ENCODE data around the gene RGS3.
A peak's percentile ranks its signal among the peaks of the same experiment; 100 is the strongest.

The RGS3 gene

GRCh38 chr9:113507256-113507655, 43.7 kb downstream of the RGS3 start:
- TF ChIP-seq CEBPB (IDR thresholded peaks at IDR 0.05): no peak
- no peak for TF ChIP-seq EP300 (IDR thresholded peaks at IDR 0.05; ENCODE audit: borderline replicate concordance)
- no peak for TF ChIP-seq USF1 (IDR thresholded peaks at IDR 0.05)
- no peak for TF ChIP-seq YY1 (IDR thresholded peaks at IDR 0.05; ENCODE audit: low read depth)
- TF ChIP-seq EGR1 (IDR thresholded peaks at IDR 0.05): no peak
- TF ChIP-seq FOXM1 (IDR thresholded peaks at IDR 0.05; ENCODE audit: borderline replicate concordance, low read depth): no peak
- TF ChIP-seq TEAD4 (IDR thresholded peaks at IDR 0.05): no peak
- TF ChIP-seq TAF1 (IDR thresholded peaks at IDR 0.05; ENCODE audit: low read depth): no peak
- no peak for TF ChIP-seq MAX (IDR thresholded peaks at IDR 0.05)
- TF ChIP-seq NFIC (IDR thresholded peaks at IDR 0.05): no peak
- no peak for TF ChIP-seq TCF12 (IDR thresholded peaks at IDR 0.05; ENCODE audit: low read depth)
- no peak for TF ChIP-seq CREB1 (IDR thresholded peaks at IDR 0.05; ENCODE audit: low read depth)
- TF ChIP-seq ZBTB7A (IDR thresholded peaks at IDR 0.05; ENCODE audit: low read depth): no peak
- no peak for TF ChIP-seq RAD21 (IDR thresholded peaks at IDR 0.05; ENCODE audit: low read depth)
- TF ChIP-seq, protein P1, sequence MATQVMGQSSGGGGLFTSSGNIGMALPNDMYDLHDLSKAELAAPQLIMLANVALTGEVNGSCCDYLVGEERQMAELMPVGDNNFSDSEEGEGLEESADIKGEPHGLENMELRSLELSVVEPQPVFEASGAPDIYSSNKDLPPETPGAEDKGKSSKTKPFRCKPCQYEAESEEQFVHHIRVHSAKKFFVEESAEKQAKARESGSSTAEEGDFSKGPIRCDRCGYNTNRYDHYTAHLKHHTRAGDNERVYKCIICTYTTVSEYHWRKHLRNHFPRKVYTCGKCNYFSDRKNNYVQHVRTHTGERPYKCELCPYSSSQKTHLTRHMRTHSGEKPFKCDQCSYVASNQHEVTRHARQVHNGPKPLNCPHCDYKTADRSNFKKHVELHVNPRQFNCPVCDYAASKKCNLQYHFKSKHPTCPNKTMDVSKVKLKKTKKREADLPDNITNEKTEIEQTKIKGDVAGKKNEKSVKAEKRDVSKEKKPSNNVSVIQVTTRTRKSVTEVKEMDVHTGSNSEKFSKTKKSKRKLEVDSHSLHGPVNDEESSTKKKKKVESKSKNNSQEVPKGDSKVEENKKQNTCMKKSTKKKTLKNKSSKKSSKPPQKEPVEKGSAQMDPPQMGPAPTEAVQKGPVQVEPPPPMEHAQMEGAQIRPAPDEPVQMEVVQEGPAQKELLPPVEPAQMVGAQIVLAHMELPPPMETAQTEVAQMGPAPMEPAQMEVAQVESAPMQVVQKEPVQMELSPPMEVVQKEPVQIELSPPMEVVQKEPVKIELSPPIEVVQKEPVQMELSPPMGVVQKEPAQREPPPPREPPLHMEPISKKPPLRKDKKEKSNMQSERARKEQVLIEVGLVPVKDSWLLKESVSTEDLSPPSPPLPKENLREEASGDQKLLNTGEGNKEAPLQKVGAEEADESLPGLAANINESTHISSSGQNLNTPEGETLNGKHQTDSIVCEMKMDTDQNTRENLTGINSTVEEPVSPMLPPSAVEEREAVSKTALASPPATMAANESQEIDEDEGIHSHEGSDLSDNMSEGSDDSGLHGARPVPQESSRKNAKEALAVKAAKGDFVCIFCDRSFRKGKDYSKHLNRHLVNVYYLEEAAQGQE (IDR thresholded peaks at IDR 0.05; ENCODE audit: low read depth): no peak

GRCh38 chr9:113508111-113508749, 44.7 kb downstream of the RGS3 start:
- no peak for TF ChIP-seq CEBPB (IDR thresholded peaks at IDR 0.05)
- no peak for TF ChIP-seq FOXM1 (IDR thresholded peaks at IDR 0.05; ENCODE audit: borderline replicate concordance, low read depth)
- no peak for TF ChIP-seq MAX (IDR thresholded peaks at IDR 0.05)
- 0 out of 2 replicates have a peak, but pooled peaks have one; percentile 15 for TF ChIP-seq NFIC (IDR thresholded peaks at IDR 0.05)
- TF ChIP-seq TEAD4 (IDR thresholded peaks at IDR 0.05): no peak
- TF ChIP-seq, protein P1 (IDR thresholded peaks at IDR 0.05; ENCODE audit: low read depth): no peak
- peak; percentile 27; the same call in 1 of the 2 replicates for TF ChIP-seq RAD21 (IDR thresholded peaks at IDR 0.05; ENCODE audit: low read depth)
- no peak for TF ChIP-seq YY1 (IDR thresholded peaks at IDR 0.05; ENCODE audit: low read depth)
- TF ChIP-seq USF1 (IDR thresholded peaks at IDR 0.05): no peak
- no peak for TF ChIP-seq TAF1 (IDR thresholded peaks at IDR 0.05; ENCODE audit: low read depth)
- TF ChIP-seq ZBTB7A (IDR thresholded peaks at IDR 0.05; ENCODE audit: low read depth): no peak
- TF ChIP-seq CREB1 (IDR thresholded peaks at IDR 0.05; ENCODE audit: low read depth): no peak

DNA sequence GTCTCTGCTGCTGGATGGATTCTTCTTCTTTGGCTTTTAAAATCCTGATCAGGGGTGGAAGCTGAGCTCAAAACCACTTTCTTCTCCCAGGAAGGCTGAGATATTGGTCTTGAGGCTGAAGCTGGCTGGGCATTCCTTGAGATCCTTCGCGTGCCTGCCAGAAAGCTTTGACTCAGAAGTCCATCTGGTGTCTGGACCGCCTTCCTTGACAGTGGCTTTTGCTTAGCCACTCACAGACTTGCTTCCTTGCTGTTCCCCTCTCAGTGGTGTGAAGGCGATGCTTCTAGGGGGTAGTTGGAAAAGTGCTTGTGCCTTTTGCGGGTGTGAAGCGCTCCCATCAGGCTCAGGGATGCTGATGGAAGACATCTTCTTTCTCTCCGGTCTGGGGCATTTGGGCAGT, 45.9 kb downstream of the RGS3 start:
- TF ChIP-seq USF1 (IDR thresholded peaks at IDR 0.05) (no peak), RAD21 (IDR thresholded peaks at IDR 0.05; ENCODE audit: low read depth) (no peak), NFIC (IDR thresholded peaks at IDR 0.05) (no peak), TEAD4 (IDR thresholded peaks at IDR 0.05) (no peak), EP300 (IDR thresholded peaks at IDR 0.05; ENCODE audit: borderline replicate concordance) (no peak), TAF1 (IDR thresholded peaks at IDR 0.05; ENCODE audit: low read depth) (no peak), TCF12 (IDR thresholded peaks at IDR 0.05; ENCODE audit: low read depth) (no peak), MAX (IDR thresholded peaks at IDR 0.05) (no peak), ZBTB7A (IDR thresholded peaks at IDR 0.05; ENCODE audit: low read depth) (no peak), CEBPB (IDR thresholded peaks at IDR 0.05) (no peak), EGR1 (IDR thresholded peaks at IDR 0.05) (no peak), YY1 (IDR thresholded peaks at IDR 0.05; ENCODE audit: low read depth) (no peak), FOXM1 (IDR thresholded peaks at IDR 0.05; ENCODE audit: borderline replicate concordance, low read depth) (no peak), CREB1 (IDR thresholded peaks at IDR 0.05; ENCODE audit: low read depth) (no peak)
- TF ChIP-seq, protein P1 (IDR thresholded peaks at IDR 0.05; ENCODE audit: low read depth): no peak

Data from Ishikawa (cell line).